Effector memory CD4-positive, alpha-beta T cell (primary cell): ENCODE data around the gene FOXP4.

ENCODE experiments used
- DNase-seq, 3 donors: peaks; one replicate each; pipeline ENCODE4 v3.0.0-alpha.2; 2020
- H3K27ac ChIP-seq: 2 replicates; pipeline ENCODE4 v1.7.0; 2013; ENCODE audit warnings: mild to moderate bottlenecking, low read length, moderate library complexity; ENCODE audit not compliant: insufficient read depth, poor library complexity, severe bottlenecking
- H3K27me3 ChIP-seq: replicated peaks from 2 replicates; pipeline ENCODE4 v1.7.0; 2013; ENCODE audit warnings: mild to moderate bottlenecking, low read length; ENCODE audit not compliant: insufficient read depth, control insufficient read depth, poor library complexity, severe bottlenecking
- H3K36me3 ChIP-seq: 2 replicates; pipeline ENCODE4 v1.7.0; 2013; ENCODE audit warnings: mild to moderate bottlenecking, low read length, moderate library complexity; ENCODE audit not compliant: control insufficient read depth, insufficient read depth
- H3K4me1 ChIP-seq: 2 replicates; pipeline ENCODE4 v1.7.0; 2013; ENCODE audit warnings: low read length, mild to moderate bottlenecking; ENCODE audit not compliant: control insufficient read depth, insufficient read depth, poor library complexity, severe bottlenecking
- H3K4me3 ChIP-seq: 2 replicates; pipeline ENCODE4 v1.7.0; 2013; ENCODE audit warnings: low read length, low read depth, mild to moderate bottlenecking; ENCODE audit not compliant: insufficient read depth, poor library complexity, severe bottlenecking
- H3K9me3 ChIP-seq: 2 replicates; pipeline ENCODE4 v1.7.0; 2013; ENCODE audit warnings: mild to moderate bottlenecking, low read length, moderate library complexity; ENCODE audit not compliant: control insufficient read depth

The FOXP4 gene

GRCh38 chr6:41642960-41643898 lies 97.0 kb downstream of the FOXP4 start:
- Histone ChIP-seq H3K4me1 (peaks cover 5% of the 10 kb centered on the region), H3K36me3 (no peaks in the 10 kb centered on the region), H3K9me3 (no peaks in the 10 kb centered on the region), H3K27me3 (peaks cover 5% of the 10 kb centered on the region), H3K4me3 (no peak overlapping the region), H3K27ac (no peak overlapping the region)
- DNase-seq, result no peak

DNA sequence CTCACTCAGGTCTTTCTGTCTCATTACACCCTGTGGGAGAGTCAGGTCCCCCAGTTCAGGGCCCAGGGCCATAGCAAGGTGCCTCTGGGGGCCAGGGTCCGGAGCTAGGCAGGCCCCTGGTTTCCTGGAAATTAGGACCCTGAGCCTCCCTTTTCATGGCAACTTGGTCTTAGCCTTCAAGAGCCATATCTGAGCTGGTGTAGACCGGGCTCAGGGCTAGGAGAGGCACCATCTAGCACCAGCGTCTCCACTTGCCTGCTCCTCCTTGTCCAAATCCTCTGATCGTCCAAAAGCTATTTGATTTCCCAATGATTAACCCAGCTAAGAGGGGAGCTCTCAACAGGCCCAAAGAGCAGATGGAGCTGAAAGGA lies 97.7 kb downstream of the FOXP4 start:
- H3K9me3 ChIP-seq, result no peaks in the 10 kb centered on the region
- no peak overlapping the region for H3K27ac ChIP-seq
- H3K36me3 ChIP-seq, result no peaks in the 10 kb centered on the region
- no peaks in the 10 kb centered on the region for H3K4me1 ChIP-seq
- no peak for DNase-seq
- no peaks in the 10 kb centered on the region for H3K27me3 ChIP-seq
- H3K4me3 ChIP-seq, result no peak overlapping the region

GRCh38 chr6:41644297-41644879 lies 98.2 kb downstream of the FOXP4 start:
- Histone ChIP-seq H3K27me3 (no peaks in the 10 kb centered on the region), H3K4me1 (no peaks in the 10 kb centered on the region), H3K36me3 (no peaks in the 10 kb centered on the region), H3K9me3 (no peaks in the 10 kb centered on the region), H3K4me3 (no peak overlapping the region), H3K27ac (no peak overlapping the region)
- no peak for DNase-seq

GRCh38 chr6:41645007-41645618 lies 98.9 kb downstream of the FOXP4 start:
- no peak overlapping the region for H3K27ac ChIP-seq
- H3K27me3 ChIP-seq, result no peaks in the 10 kb centered on the region
- DNase-seq, result no peak
- H3K4me3 ChIP-seq, result no peak overlapping the region
- no peaks in the 10 kb centered on the region for H3K9me3 ChIP-seq
- no peaks in the 10 kb centered on the region for H3K36me3 ChIP-seq
- H3K4me1 ChIP-seq, result no peaks in the 10 kb centered on the region

GRCh38 chr6:41646026-41646795 lies 100.0 kb downstream of the FOXP4 start:
- H3K27ac ChIP-seq, result no peak overlapping the region
- no peaks in the 10 kb centered on the region for H3K27me3 ChIP-seq
- H3K4me1 ChIP-seq, result no peaks in the 10 kb centered on the region
- no peaks in the 10 kb centered on the region for H3K9me3 ChIP-seq
- no peak for DNase-seq
- no peak overlapping the region for H3K4me3 ChIP-seq
- no peaks in the 10 kb centered on the region for H3K36me3 ChIP-seq

DNA sequence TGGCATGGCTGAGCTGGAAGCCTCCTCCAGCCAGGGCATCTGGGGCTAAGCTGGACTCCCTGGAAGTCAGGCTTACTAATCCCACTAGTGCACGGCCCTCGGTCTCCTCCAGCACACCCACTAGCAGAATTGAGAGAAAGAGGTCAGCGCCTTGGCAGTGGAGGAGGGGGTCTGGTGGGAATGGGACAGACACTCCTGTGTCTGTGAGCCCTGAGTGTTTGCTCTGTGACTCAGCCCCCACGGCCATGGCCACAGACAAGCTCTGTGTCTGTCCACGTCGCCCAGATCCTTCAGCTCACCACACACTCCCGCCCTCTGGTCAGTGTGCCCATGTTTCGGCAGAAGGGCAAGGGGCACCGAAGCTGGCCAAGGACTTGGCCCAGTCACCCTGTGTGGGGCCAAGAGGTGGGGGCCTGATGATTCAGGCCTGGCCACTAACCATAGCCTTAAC lies 100.9 kb downstream of the FOXP4 start:
- H3K9me3 ChIP-seq, result no peaks in the 10 kb centered on the region
- H3K36me3 ChIP-seq, result no peaks in the 10 kb centered on the region
- no peak overlapping the region for H3K27ac ChIP-seq
- H3K4me1 ChIP-seq, result no peaks in the 10 kb centered on the region
- H3K27me3 ChIP-seq, result no peaks in the 10 kb centered on the region
- no peak for DNase-seq
- no peak overlapping the region for H3K4me3 ChIP-seq

DNA sequence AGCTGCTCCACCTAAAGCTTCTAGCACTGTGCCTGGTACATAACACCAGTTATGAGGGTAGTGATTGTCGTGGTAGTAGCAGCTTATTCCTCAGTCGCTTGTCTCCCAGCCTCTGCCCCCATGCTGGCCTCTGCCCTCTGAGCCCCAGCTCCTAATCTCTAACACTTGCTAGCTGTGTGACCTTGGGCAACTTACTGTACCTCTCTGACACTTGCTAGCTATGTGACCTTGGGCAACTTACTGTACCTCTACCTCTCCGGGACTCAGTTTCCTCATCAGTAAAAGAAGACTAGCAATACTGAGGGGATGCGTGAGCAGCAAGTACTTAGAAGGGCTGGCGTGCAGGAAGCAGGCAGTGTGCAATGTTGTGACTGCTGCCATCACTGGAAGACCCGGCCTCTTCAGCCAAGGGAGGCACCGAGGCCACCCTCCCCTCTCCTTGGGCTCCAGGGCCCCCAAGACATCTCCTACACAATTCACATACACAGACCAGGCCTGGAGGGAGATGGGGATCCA lies 101.9 kb downstream of the FOXP4 start:
- Histone ChIP-seq H3K36me3 (no peaks in the 10 kb centered on the region), H3K27me3 (no peaks in the 10 kb centered on the region)
- DNase-seq, result no peak

GRCh38 chr6:41648921-41649320 lies 102.7 kb downstream of the FOXP4 start:
- Histone ChIP-seq H3K27me3 (no peaks in the 10 kb centered on the region), H3K4me3 (no peak overlapping the region), H3K27ac (no peak overlapping the region), H3K9me3 (no peaks in the 10 kb centered on the region), H3K4me1 (no peaks in the 10 kb centered on the region), H3K36me3 (no peaks in the 10 kb centered on the region)
- no peak for DNase-seq

More for the DNA sequence above, 101.9 kb downstream of the FOXP4 start:
- Histone ChIP-seq H3K9me3 (no peaks in the 10 kb centered on the region), H3K4me1 (no peaks in the 10 kb centered on the region), H3K27ac (no peak overlapping the region), H3K4me3 (no peak overlapping the region)

- Histone ChIP-seq H3K9me3 (no peaks in the 10 kb centered on the region), H3K27me3 (no peaks in the 10 kb centered on the region), H3K36me3 (no peaks in the 10 kb centered on the region), H3K4me3 (no peak overlapping the region), H3K4me1 (no peaks in the 10 kb centered on the region), H3K27ac (no peak overlapping the region)
- no peak for DNase-seq
These were observed 103.4 kb downstream of the FOXP4 start for GRCh38 chr6:41649596-41649995.
